Endothelial cell of umbilical vein (primary cell): ENCODE results near the gene SPATS2L. TPM values are rescaled to one million over a fixed set of nuclear protein-coding genes. Genes with fewer than 3 reads are reported as not detected.

ENCODE experiments used
- BruUV-seq: library from RNA; stranded (reverse); fragments of 400-500 nt; replicated peaks from 2 replicates; lab custom pipeline; 2021; lab: Mats Ljungman, UMichigan
- CTCF ChIA-PET: fragments of 300-600, 350-600 bp; sonication (Branson Sonifier 250); formaldehyde crosslinking; loops from one replicate; lab custom pipeline; 2021; ENCODE audit warnings: antibody characterized with exemption, inconsistent platforms; lab: Charles Lee
- POLR2A ChIA-PET: fragments of 300-600, 350-600 bp; sonication (Branson Sonifier 250); formaldehyde crosslinking; loops from one replicate; lab custom pipeline; 2021; ENCODE audit warnings: antibody characterized with exemption, inconsistent platforms; lab: Charles Lee
- DNase-seq: peaks from one replicate; pipeline ENCODE4 v3.0.0-alpha.2; 2011; ENCODE audit warnings: low read depth, low spot score
- FAIRE-seq: peaks from 2 replicates; lab custom pipeline; 2011; peaks lifted over from hg19 to GRCh38; lab: Jason Lieb, UNC
- H2AFZ ChIP-seq: 2 replicates; pipeline ENCODE4 v1.6.0; 2012; ENCODE audit warnings: low read depth, low read length, control low read depth, inconsistent platforms
- H3K27ac ChIP-seq: 2 replicates; pipeline ENCODE4 v1.5.1; 2011; ENCODE audit warnings: low read depth, mild to moderate bottlenecking, control low read depth, low read length, moderate library complexity; ENCODE audit not compliant: insufficient read depth
- H3K27me3 ChIP-seq, 2 experiments: 2 replicates each; pipeline versions ENCODE4 v1.6.0 to v1.6.1; 2011; ENCODE audit warnings: low read length in 2 of 2, mixed read lengths in 1 of 2; ENCODE audit not compliant: control insufficient read depth in 2 of 2, insufficient read depth in 2 of 2
- H3K36me3 ChIP-seq, 2 experiments: 2 replicates in 1 of 2; 3 replicates in 1 of 2; pipeline ENCODE4 v1.5.1; 2011; ENCODE audit warnings: low read length in 2 of 2, mild to moderate bottlenecking in 1 of 2, moderate library complexity in 1 of 2; ENCODE audit not compliant: control insufficient read depth in 2 of 2, insufficient read depth in 2 of 2; ENCODE audit errors: extremely low read depth in 1 of 2
- H3K4me1 ChIP-seq: 3 replicates; pipeline ENCODE4 v1.5.1; 2011; ENCODE audit warnings: mild to moderate bottlenecking, low read length; ENCODE audit not compliant: control insufficient read depth, insufficient read depth; ENCODE audit errors: extremely low read depth
- H3K4me2 ChIP-seq: 2 replicates; pipeline ENCODE4 v1.6.1; 2011; ENCODE audit warnings: low read length, control low read depth, mixed read lengths; ENCODE audit not compliant: insufficient read depth
- H3K4me3 ChIP-seq, 3 experiments: fragments of 200-600 bp in 1 of 3; sonication (generic), shearing (Covaris generic) in 1 of 3; replicated peaks in 1 of 3; 2 replicates each; pipeline ENCODE4 v1.5.1; 2011 to 2016; ENCODE audit warnings: control low read depth in 3 of 3, low read length in 3 of 3, mild to moderate bottlenecking in 2 of 3, inconsistent platforms in 1 of 3, low read depth in 1 of 3, moderate library complexity in 1 of 3; ENCODE audit not compliant: insufficient read depth in 1 of 3
- H3K79me2 ChIP-seq: 2 replicates; pipeline ENCODE4 v1.6.0; 2012; ENCODE audit warnings: low read length, inconsistent platforms; ENCODE audit not compliant: control insufficient read depth, insufficient read depth
- H3K9ac ChIP-seq: replicated peaks from 2 replicates; pipeline ENCODE3; 2011; ENCODE audit warnings: low read length, control low read depth; ENCODE audit not compliant: insufficient read depth; ENCODE audit errors: extremely low read depth
- H3K9me1 ChIP-seq: replicated peaks from 3 replicates; pipeline ENCODE4 v1.6.0; 2011; ENCODE audit warnings: mild to moderate bottlenecking, low read length; ENCODE audit not compliant: control insufficient read depth, insufficient read depth; ENCODE audit errors: extremely low read depth
- H3K9me3 ChIP-seq: replicated peaks from 2 replicates; pipeline ENCODE4 v1.5.1; 2012; ENCODE audit warnings: low read length, inconsistent platforms; ENCODE audit not compliant: control insufficient read depth, insufficient read depth
- H4K20me1 ChIP-seq: replicated peaks from 2 replicates; pipeline ENCODE3; 2011; ENCODE audit warnings: mild to moderate bottlenecking, low read length; ENCODE audit not compliant: control insufficient read depth, insufficient read depth; ENCODE audit errors: extremely low read depth
- EZH2 ChIP-seq: IDR thresholded peaks from 2 replicates; pipeline ENCODE4 v1.6.1; 2012; ENCODE audit warnings: borderline replicate concordance, low read depth, mild to moderate bottlenecking, moderate library complexity, low read length, inconsistent platforms; ENCODE audit not compliant: severe bottlenecking
- JUN ChIP-seq: IDR thresholded peaks from 2 replicates; pipeline ENCODE4 v1.6.1; 2011; ENCODE audit warnings: borderline replicate concordance, low read depth; ENCODE audit not compliant: insufficient read length, insufficient read depth
- MAX ChIP-seq: IDR thresholded peaks from 2 replicates; pipeline ENCODE4 v1.6.1; 2011; ENCODE audit not compliant: insufficient read depth, insufficient read length
- MYC ChIP-seq: IDR thresholded peaks from one replicate; pipeline ENCODE4 v1.6.1; 2011; ENCODE audit warnings: mild to moderate bottlenecking, low read depth, low read length
- POLR2AphosphoS5 ChIP-seq: IDR thresholded peaks from 2 replicates; pipeline ENCODE4 v1.6.1; 2012; ENCODE audit warnings: low read depth, mild to moderate bottlenecking, control low read depth, low read length, moderate library complexity; ENCODE audit not compliant: insufficient read depth
- dilution Hi-C: fragments of 300-500 bp; cut with MboI; formaldehyde crosslinking; loops from one replicate; pipeline ENCODE4 v1.15.0; 2019; ENCODE audit warnings: low sequenced_read_pairs; ENCODE audit not compliant: extremely low pct_ligation_motif_present
- intact Hi-C: fragments of 100-400 bp; cut with micrococcal nuclease; formaldehyde crosslinking; loops from one replicate; pipeline ENCODE4 v1.10.0; 2022
- polyA plus RNA-seq, 4 experiments: library from polyadenylated mRNA; depleted of rRNA in 3 of 4; stranded (reverse) in 3 of 4; unstranded in 1 of 4; fragments of >200 nt; gene quantifications; 2 replicates each; pipeline versions ENCODE4 v1.2.1 to v1.2.3, GENCODE V29; 2011 to 2012; ENCODE audit warnings: missing spikeins in 1 of 4
- total RNA-seq: library from RNA; stranded (reverse); gene quantifications from 2 replicates; pipeline ENCODE4 v1.2.3, GENCODE V29; 2021
- TF ChIP-seq, protein P1 (sequence below), 2 donors: IDR thresholded peaks; 1 replicate in 1 of 2; 2 replicates in 1 of 2; pipeline ENCODE4 v1.5.1; 2011; ENCODE audit warnings: low read length in 2 of 2, mild to moderate bottlenecking in 2 of 2, moderate library complexity in 2 of 2, control low read depth in 1 of 2, inconsistent platforms in 1 of 2, low read depth in 1 of 2; ENCODE audit not compliant: insufficient read depth in 1 of 2; ENCODE audit errors: extremely low read depth in 1 of 2

The SPATS2L gene
- total and polyA plus RNA-seq, 2 donors (not counting 3 experiments of a cell fraction or from before 2014, with no cell fraction given) = 29.1 to 72.9 TPM

DNA sequence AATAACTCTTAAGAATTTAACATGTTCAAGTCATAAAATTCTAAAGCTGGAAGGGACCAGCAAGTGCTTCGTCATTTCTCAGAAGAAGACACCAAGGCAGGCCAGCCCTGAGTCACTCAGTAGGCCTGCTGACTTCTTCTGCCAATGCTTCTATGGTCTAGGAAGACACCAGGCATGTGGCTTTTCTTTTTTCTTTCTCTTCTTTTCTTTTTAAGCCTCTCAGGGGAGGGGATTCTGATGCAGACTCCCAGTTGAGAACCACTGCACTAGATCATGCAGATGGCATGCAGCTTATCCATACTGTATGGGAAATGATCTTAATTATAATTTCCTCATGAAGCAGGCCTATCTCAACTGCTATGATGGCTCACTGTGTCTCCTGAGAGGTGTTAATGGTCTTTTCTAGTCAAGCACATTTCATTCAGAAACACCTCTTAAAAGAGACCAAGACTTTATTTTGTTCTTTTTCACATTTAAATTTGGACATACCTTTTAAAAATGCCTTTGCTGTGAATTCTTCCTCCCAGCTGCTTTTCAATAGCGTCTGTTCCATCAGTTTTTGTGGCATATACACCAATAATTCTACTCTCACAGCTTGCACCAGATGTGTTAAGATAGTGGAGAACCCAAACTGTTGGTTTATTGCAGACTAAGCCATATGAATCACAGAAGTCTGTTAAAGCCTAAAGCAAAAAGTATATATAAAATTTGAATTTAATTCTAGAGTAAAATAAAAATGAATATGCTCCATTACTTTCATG, 192.1 kb downstream of the SPATS2L start:
- no peak overlapping the region for H3K4me2 ChIP-seq
- no peaks in the 10 kb centered on the region for H3K9me1 ChIP-seq
- H3K4me1 ChIP-seq = no peaks in the 10 kb centered on the region
- H3K27me3 ChIP-seq = no peaks in the 10 kb centered on the region
- CTCF ChIA-PET = interaction anchor here (1.0 kb wide), 2 partner anchors 17 to 518 kb away, joined by 3 to 4 read pairs; no protein-coding TSS in a partner anchor
- no peaks in the 10 kb centered on the region for H3K36me3 ChIP-seq
- FAIRE-seq (no peak), DNase-seq (no peak)
- dilution Hi-C loops = no loop called here
- H3K9me3 ChIP-seq = no peaks in the 10 kb centered on the region
- intact Hi-C loops = no loop called here
- H4K20me1 ChIP-seq = no peaks in the 10 kb centered on the region
- H3K27ac ChIP-seq = no peak overlapping the region
- TF ChIP-seq EZH2 (no peak), POLR2AphosphoS5 (no peak), JUN (no peak), MYC (no peak), MAX (no peak)
- TF ChIP-seq, protein P1, sequence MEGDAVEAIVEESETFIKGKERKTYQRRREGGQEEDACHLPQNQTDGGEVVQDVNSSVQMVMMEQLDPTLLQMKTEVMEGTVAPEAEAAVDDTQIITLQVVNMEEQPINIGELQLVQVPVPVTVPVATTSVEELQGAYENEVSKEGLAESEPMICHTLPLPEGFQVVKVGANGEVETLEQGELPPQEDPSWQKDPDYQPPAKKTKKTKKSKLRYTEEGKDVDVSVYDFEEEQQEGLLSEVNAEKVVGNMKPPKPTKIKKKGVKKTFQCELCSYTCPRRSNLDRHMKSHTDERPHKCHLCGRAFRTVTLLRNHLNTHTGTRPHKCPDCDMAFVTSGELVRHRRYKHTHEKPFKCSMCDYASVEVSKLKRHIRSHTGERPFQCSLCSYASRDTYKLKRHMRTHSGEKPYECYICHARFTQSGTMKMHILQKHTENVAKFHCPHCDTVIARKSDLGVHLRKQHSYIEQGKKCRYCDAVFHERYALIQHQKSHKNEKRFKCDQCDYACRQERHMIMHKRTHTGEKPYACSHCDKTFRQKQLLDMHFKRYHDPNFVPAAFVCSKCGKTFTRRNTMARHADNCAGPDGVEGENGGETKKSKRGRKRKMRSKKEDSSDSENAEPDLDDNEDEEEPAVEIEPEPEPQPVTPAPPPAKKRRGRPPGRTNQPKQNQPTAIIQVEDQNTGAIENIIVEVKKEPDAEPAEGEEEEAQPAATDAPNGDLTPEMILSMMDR (IDR thresholded peaks at IDR 0.05; ENCODE audit: extremely low read depth in 1 of 2, insufficient read depth in 1 of 2, low read depth in 1 of 2, low read length in 2 of 2) = no peak
- no TSS peak for BruUV-seq
- H2AFZ ChIP-seq = no peak overlapping the region
- no peak overlapping the region for H3K4me3 ChIP-seq
- POLR2A ChIA-PET = no interaction called here
- no peaks in the 10 kb centered on the region for H3K79me2 ChIP-seq
- no peak overlapping the region for H3K9ac ChIP-seq
